Neural progenitor cell (in vitro differentiated cells): ENCODE data around the gene HRG. TPM values are rescaled to one million over a fixed set of nuclear protein-coding genes. Genes with fewer than 3 reads are reported as not detected.
A peak's percentile ranks its signal among the peaks of the same experiment; 100 is the strongest.
"Not testable (repeated sequence)": the region's sequence is repeated elsewhere in the genome, so short reads cannot be mapped to it uniquely, and the experiment has no call there.

ENCODE experiments used
- DNase-seq: peaks from one replicate; pipeline ENCODE4 v3.0.0-alpha.2; 2016; ENCODE audit warnings: low spot score
- H2AFZ ChIP-seq: fragments of 200-600 bp; sonication (generic); replicated peaks from 2 replicates; pipeline ENCODE4 v1.6.1; 2016; ENCODE audit warnings: antibody characterized with exemption
- H3F3A ChIP-seq: fragments of 200-600 bp; sonication (generic); 2 replicates; pipeline ENCODE4 v1.6.1; 2016; ENCODE audit warnings: antibody characterized with exemption, low read depth
- H3K27ac ChIP-seq: fragments of 200-600 bp; sonication (generic); 2 replicates; pipeline ENCODE4 v1.5.1; 2016; ENCODE audit warnings: mild to moderate bottlenecking
- H3K27me3 ChIP-seq: fragments of 200-600 bp; sonication (generic); 2 replicates; pipeline ENCODE4 v1.6.1; 2016; ENCODE audit warnings: mild to moderate bottlenecking, moderate library complexity
- H3K36me3 ChIP-seq: fragments of 200-600 bp; sonication (generic); 2 replicates; pipeline ENCODE4 v1.5.1; 2016
- H3K4me1 ChIP-seq: fragments of 200-600 bp; sonication (generic); 2 replicates; pipeline ENCODE4 v1.6.1; 2016; ENCODE audit warnings: mixed run types
- H3K4me2 ChIP-seq: fragments of 200-600 bp; sonication (generic); 2 replicates; pipeline ENCODE4 v1.6.1; 2016
- H3K4me3 ChIP-seq: fragments of 200-600 bp; sonication (generic); 2 replicates; pipeline ENCODE4 v1.5.1; 2016
- H3K79me2 ChIP-seq: fragments of 200-600 bp; sonication (generic); 2 replicates; pipeline ENCODE4 v1.6.1; 2016; ENCODE audit warnings: low read depth
- H3K9ac ChIP-seq: fragments of 200-600 bp; sonication (generic); 2 replicates; pipeline ENCODE4 v1.6.1; 2016
- H3K9me3 ChIP-seq: fragments of 200-600 bp; sonication (generic); 2 replicates; pipeline ENCODE4 v1.5.1; 2016; ENCODE audit warnings: low read depth
- H4K20me1 ChIP-seq: fragments of 200-600 bp; sonication (generic); 2 replicates; pipeline ENCODE4 v1.6.1; 2016; ENCODE audit warnings: low read depth
- H3K27ac Mint-ChIP-seq: 3 replicates; pipeline ENCODE4 v1.8.0; 2021; ENCODE audit warnings: mixed read lengths
- H3K27me3 Mint-ChIP-seq: 2 replicates; pipeline ENCODE4 v1.8.0; 2022; ENCODE audit warnings: low read depth, mild to moderate bottlenecking, inconsistent platforms, moderate library complexity, mixed read lengths; ENCODE audit not compliant: insufficient read depth
- H3K36me3 Mint-ChIP-seq: 3 replicates; pipeline ENCODE4 v1.8.0; 2021; ENCODE audit warnings: mixed read lengths
- H3K4me1 Mint-ChIP-seq: 3 replicates; pipeline ENCODE4 v1.8.0; 2021; ENCODE audit warnings: mixed read lengths
- H3K4me3 Mint-ChIP-seq: 3 replicates; pipeline ENCODE4 v1.8.0; 2021; ENCODE audit warnings: mild to moderate bottlenecking, moderate library complexity, mixed read lengths
- H3K9me3 Mint-ChIP-seq: 3 replicates; pipeline ENCODE4 v1.8.0; 2020; ENCODE audit warnings: mixed read lengths
- CTCF ChIP-seq: fragments of 200-600 bp; sonication (generic); IDR thresholded peaks from 2 replicates; pipeline ENCODE4 v1.5.1; 2017; ENCODE audit warnings: antibody characterized with exemption, mild to moderate bottlenecking
- EZH2 ChIP-seq: fragments of 200-600 bp; sonication (generic); IDR thresholded peaks from 2 replicates; pipeline ENCODE4 v1.6.1; 2017; ENCODE audit warnings: antibody characterized with exemption, mild to moderate bottlenecking, moderate library complexity
- EZH2phosphoT487 ChIP-seq: fragments of 200-600 bp; sonication (generic); IDR thresholded peaks from 2 replicates; pipeline ENCODE4 v1.6.1; 2017; ENCODE audit warnings: antibody characterized with exemption
- total RNA-seq: library from RNA; depleted of rRNA; stranded (reverse); fragments of >200 nt; gene quantifications from 2 replicates; pipeline ENCODE4 v1.2.3, GENCODE V29; 2015; ENCODE audit warnings: low replicate concordance

Gene HRG
- total RNA-seq, 1 donor from 2014 or later = not detected

GRCh38 chr3:186705882-186706780, 40.3 kb downstream of the HRG start:
- Histone ChIP-seq H4K20me1 (no peaks in the 10 kb centered on the region), H3K79me2 (no peaks in the 10 kb centered on the region), H3K4me1 (no peaks in the 10 kb centered on the region), H2AFZ (no peak overlapping the region), H3F3A (no peaks in the 10 kb centered on the region), H3K27me3 (no peaks in the 10 kb centered on the region), H3K4me2 (no peak overlapping the region), H3K36me3 (no peaks in the 10 kb centered on the region), H3K27ac (no peak overlapping the region), H3K9me3 (no peaks in the 10 kb centered on the region), H3K4me3 (no peak overlapping the region), H3K9ac (no peak overlapping the region)
- Mint-ChIP-seq H3K4me3 (no peak overlapping the region), H3K9me3 (no peaks in the 10 kb centered on the region), H3K4me1 (peaks cover 10% of the 10 kb centered on the region), H3K27ac (no peak overlapping the region), H3K27me3 (peaks cover 2% of the 10 kb centered on the region), H3K36me3 (no peaks in the 10 kb centered on the region)
- no peak for DNase-seq
- TF ChIP-seq EZH2 (no peak), CTCF (no peak), EZH2phosphoT487 (no peak)

DNA sequence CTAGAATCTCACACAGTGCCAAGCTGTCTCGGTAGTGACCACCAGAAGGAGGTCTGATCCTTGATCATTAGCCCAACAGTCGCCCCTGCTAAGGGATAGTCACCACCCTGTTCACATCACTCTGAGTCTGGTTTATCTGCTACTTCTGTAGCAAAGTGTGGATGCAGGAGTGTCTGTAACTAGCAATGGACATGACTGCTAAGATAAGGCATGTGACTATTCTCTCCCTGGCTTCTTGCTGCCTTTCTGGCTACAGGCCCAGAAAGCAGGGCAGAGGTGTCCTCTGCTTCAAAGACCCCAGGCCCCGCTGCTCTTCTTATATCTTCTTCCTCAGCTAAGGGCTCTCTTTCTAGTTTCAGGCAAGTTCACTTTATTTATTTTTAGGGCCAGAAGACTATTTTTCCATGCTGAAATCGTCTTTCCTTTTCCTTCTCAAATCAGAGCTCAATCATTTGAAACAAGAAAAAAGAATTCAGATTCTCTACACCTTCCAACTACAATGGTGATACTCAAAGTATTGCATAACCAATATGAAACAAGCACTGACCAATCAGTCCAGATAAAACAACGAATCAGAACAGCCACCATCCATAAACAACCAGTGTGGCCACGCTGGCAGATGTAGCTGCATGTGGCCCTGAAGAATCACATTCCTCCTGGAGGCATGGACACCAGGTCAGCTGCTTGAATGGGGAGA, 43.3 kb downstream of the HRG start:
- Histone ChIP-seq H3K27me3 (no peaks in the 10 kb centered on the region), H3K27ac (no peak overlapping the region), H3K9ac (no peak overlapping the region), H3K9me3 (no peaks in the 10 kb centered on the region), H3F3A (no peaks in the 10 kb centered on the region), H3K4me2 (no peak overlapping the region), H4K20me1 (no peaks in the 10 kb centered on the region), H3K36me3 (no peaks in the 10 kb centered on the region), H3K79me2 (no peaks in the 10 kb centered on the region), H3K4me3 (no peak overlapping the region), H2AFZ (no peak overlapping the region), H3K4me1 (no peaks in the 10 kb centered on the region)
- TF ChIP-seq CTCF = no peak
- no peak for TF ChIP-seq EZH2phosphoT487
- TF ChIP-seq EZH2 = no peak
- peaks cover 3% of the 10 kb centered on the region for H3K9me3 Mint-ChIP-seq
- no peaks in the 10 kb centered on the region for H3K36me3 Mint-ChIP-seq
- no peak overlapping the region for H3K4me3 Mint-ChIP-seq
- no peak for DNase-seq
- peaks cover 13% of the 10 kb centered on the region for H3K4me1 Mint-ChIP-seq
- no peak overlapping the region for H3K27ac Mint-ChIP-seq
- peaks cover 2% of the 10 kb centered on the region for H3K27me3 Mint-ChIP-seq

DNA sequence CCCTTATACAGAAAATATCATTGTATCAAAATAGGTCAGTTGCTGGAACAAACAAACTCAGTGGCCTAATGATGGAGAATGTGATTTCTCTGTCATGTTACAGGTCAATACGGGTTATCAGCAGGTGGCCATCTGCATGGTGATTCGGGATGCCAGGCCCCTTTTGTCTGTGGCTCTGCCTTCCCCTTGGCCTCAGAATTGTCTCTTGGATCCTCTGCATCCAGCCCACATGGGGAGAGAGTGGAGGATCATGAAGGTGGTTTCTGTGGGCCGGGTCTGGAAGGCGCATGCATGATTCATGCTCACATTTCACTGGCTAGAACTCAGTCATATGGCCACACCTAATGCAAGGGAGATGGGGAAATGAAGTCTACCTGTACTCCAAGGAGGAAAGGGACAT, 44.9 kb downstream of the HRG start:
- not testable (repeated sequence) for H3K27ac ChIP-seq, H3K9me3 Mint-ChIP-seq, H3K9ac ChIP-seq, H3K4me2 ChIP-seq, H3K27ac Mint-ChIP-seq, H3K9me3 ChIP-seq, H4K20me1 ChIP-seq, H3K36me3 Mint-ChIP-seq, H3K4me1 ChIP-seq, H3K27me3 Mint-ChIP-seq, H3K4me3 ChIP-seq, DNase-seq, H3F3A ChIP-seq, H3K27me3 ChIP-seq, H3K36me3 ChIP-seq, H3K79me2 ChIP-seq, H3K4me3 Mint-ChIP-seq
- peaks cover 13% of the 10 kb centered on the region for H3K4me1 Mint-ChIP-seq
- peak overlapping the region; percentile 17 for H2AFZ ChIP-seq

GRCh38 chr3:186713499-186713898, 47.7 kb downstream of the HRG start:
- no peaks in the 10 kb centered on the region for H4K20me1 ChIP-seq
- Mint-ChIP-seq H3K4me1 (peaks cover 13% of the 10 kb centered on the region), H3K4me3 (no peak overlapping the region), H3K27ac (no peak overlapping the region), H3K27me3 (peaks cover under 1% of the 10 kb centered on the region), H3K9me3 (peaks cover 3% of the 10 kb centered on the region), H3K36me3 (no peaks in the 10 kb centered on the region)
- no peak overlapping the region for H3K4me3 ChIP-seq
- no peak overlapping the region for H3K4me2 ChIP-seq
- no peaks in the 10 kb centered on the region for H3F3A ChIP-seq
- H3K9me3 ChIP-seq = no peaks in the 10 kb centered on the region
- H3K79me2 ChIP-seq = no peaks in the 10 kb centered on the region
- no peak overlapping the region for H2AFZ ChIP-seq
- no peak for TF ChIP-seq CTCF
- no peak for DNase-seq
- H3K27ac ChIP-seq = no peak overlapping the region
- no peaks in the 10 kb centered on the region for H3K27me3 ChIP-seq
- H3K4me1 ChIP-seq = no peaks in the 10 kb centered on the region
- no peak overlapping the region for H3K9ac ChIP-seq
- H3K36me3 ChIP-seq = no peaks in the 10 kb centered on the region
